HG03064 (cell line): ENCODE data around the gene FAM184A.
A peak's percentile ranks its signal among the peaks of the same experiment; 100 is the strongest.

Experiments used
- ATAC-seq: cut with Tn5 transposase; IDR thresholded peaks from one replicate; pipeline ENCODE4 v1.9.1; 2021; ENCODE audit warnings: low read depth; ENCODE audit not compliant: unreplicated experiment

The FAM184A gene

DNA sequence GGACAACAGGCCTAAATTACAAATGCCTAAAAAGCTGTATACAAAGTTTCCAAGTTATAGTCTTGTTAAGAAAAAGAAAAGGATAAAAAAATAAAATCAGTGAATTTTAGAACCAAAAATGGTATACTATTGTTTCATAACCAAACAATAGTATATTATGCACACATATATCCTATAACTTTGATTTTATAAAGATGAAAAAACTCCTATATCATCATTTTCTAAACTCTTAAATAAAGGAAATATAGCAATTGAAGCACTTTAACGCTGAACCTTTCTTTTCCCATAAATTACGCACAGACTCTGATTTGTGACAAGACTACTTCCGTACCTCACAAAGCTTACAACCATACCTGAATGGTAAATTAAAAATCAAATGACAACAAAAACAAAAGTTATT is 107.6 kb downstream of the FAM184A start:
- no peak for ATAC-seq

DNA sequence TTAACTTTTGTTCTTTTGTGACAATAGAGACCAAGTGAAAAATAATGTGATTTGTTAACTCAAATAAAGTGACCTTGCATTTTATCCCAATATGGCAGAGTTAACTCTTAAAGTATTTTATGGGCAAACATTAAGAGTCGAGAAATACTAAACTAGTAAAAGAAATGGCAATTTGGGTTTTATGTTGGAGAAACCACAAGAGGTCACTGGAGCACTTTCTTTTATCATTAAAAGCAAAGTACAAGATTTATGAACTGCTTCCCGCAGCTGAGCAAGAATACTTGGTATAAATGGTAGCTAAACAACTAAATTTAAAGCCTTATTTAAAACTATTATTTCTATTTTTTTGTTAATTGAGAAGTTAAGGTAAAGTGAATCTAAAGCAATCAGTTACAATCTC is 110.0 kb downstream of the FAM184A start:
- ATAC-seq: no peak

DNA sequence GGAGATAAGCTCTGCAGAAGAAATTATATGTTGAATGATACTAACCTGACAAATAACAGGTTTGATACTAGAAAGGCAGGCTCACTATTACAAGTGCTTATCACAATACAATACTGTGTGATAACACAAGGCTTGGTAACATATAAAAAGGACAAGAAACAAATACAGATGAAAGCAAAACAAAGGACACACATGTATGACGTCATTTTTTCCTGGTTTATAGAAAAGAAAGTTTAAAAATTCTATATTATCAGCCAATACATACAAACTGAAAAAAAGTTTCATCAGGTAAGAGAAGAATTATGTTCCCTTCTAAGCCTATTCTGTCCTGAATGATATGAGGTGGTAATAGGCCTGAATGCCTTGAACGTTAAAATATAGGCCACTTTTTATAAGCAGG is 111.2 kb downstream of the FAM184A start:
- no peak for ATAC-seq

DNA sequence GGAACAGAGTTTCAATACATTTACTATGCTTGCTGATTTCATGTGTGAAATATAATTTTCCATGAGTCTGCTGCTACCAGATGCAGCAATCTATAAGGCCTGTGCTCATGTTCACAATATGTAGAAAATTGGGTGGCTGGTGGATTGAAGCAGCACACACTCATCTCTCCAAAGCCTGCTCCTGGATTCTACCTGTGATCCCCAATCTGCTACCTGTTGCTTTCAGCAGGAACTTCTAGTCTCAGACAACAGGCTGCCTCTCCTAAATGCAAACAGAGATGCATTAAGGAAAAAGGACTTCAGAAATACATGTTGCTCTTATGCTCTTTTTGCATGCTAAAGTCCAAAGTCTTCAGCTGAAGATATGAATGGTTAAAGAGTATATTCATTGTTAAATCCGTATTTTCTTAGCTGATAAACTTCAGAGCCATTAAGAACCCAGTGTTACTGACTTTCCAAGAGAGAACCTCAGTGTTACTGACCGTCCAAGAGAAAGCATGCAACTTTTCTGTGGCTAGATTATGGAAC is 112.6 kb downstream of the FAM184A start:
- no peak for ATAC-seq

DNA sequence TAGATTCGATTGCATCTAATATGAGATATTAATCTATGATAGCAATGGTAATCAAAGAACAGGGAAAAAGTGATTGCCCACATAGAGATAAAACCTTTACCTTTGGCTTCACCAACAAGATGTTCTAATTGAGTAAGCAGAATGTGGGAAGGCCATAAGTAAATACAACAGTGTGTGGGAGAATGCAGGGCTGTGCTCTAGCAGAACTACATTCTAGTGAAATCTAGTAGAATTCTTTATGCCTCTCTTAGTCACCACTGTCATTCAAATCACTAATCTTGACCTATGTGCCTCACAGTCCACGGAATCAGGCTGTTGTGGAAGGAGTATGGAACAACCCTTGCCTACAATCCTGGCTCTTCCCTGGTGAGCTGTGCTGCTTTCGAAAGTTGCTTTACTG is 113.1 kb downstream of the FAM184A start:
- no peak for ATAC-seq

DNA sequence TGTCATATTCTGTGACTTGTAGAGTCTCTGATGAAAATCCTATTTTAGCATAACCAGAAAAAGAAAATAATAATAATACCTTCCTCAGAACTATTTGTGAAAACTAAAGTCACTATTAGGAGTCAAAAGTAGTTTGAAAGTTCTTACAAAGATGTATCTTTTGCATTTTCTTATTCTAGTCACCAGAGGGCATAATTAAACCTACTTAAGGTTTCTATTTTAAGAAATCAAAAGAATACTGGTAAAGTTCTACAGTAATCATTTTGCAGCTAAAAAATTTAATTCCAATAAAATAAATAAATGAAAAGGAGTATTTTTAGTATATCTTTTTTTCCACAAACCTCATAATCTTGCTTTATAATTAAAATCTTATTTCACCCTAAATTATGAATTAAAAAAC is 115.5 kb downstream of the FAM184A start:
- no peak for ATAC-seq

DNA sequence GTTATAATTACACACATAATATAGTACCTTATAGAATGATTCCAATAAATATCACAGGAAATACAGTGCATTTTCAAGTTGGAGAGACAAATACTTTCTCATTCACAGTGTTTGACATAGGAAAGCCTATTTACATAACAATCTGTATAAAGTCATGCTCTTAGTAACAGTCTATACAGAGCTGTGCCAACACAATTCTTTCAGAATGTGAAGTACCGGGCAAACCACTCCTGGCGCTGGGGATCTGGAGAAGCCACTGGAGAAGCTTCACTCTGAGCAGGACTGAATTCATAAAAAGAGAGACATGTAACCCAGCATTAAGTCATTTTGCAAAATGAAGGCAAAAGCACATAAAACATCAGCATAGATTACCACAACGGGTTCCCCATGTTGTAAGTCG is 118.6 kb downstream of the FAM184A start:
- no peak for ATAC-seq

DNA sequence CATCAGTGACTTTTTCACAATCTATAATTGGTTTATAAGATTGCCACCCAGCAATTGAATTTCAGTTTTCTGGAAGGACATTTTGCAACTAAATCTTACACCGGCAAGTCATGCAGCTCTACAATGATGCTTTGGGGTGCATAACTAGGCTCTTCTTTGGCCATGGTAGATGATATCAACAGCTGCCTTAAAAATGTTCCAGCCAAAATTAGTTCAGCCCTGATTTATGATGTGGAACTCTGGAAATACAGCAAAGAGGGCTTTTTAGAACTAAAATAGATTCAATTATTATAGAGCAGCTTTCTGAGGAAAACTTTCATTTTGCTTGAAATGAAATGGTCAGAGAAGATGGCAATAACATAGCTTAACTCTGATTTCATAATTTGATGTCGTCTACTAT is 125.1 kb downstream of the FAM184A start:
- ATAC-seq: no peak

DNA sequence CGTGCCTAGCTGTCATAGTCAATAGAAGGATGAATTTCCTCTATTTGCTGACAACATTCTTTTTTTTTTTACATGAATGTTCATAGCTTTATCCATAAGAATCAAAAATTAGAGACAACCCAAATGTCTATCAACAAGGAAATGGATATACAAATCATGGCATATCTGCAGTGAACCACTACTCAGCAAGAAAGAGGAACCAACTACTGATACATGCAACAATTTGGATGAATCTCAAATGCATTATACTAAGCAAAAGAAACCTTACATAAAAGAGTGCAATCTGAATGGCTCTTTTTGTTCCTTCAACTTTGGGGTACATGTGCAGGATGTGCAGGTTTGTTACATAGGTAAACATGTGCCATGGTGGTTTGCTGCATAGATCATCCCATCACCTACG is 125.8 kb downstream of the FAM184A start:
- ATAC-seq: no peak

DNA sequence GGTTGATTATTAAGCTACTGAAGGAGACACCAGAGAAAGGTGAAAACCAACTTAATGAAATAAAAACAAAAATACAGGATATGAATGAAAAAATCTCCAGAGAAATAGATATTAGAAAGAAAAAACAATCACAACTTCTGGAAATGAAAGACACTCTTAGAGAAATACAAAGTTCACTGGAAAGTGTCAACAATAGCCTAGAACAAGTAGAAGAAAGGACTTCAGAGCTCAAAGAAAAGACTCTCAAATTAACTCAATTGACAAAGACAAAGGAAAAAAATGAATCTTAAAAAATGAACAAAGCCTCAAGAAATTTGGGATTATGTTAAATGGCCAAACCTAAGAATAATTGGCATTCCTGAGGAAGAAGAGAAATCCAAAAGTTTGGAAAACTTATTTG is 133.2 kb downstream of the FAM184A start:
- ATAC-seq: no peak

DNA sequence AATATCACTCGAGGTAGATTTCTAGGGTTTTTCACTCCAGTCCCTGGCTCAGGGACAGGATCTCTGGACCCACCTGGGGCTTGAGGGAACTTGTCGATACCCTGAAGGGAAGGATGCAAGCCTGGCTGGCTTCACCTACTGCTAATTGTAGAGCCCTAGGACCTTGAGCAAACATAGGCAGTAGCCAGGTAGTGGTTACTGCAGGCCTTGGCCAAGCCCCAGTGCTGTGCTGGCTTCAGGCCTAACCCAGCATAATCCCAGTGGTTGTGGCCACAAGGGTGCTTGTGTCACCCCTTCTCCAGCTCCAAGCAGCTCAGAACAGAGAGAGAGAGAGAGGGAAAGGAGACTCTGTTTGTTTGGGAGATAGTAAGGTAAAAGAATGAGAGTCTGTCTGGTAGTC is 137.7 kb downstream of the FAM184A start:
- ATAC-seq: no peak

DNA sequence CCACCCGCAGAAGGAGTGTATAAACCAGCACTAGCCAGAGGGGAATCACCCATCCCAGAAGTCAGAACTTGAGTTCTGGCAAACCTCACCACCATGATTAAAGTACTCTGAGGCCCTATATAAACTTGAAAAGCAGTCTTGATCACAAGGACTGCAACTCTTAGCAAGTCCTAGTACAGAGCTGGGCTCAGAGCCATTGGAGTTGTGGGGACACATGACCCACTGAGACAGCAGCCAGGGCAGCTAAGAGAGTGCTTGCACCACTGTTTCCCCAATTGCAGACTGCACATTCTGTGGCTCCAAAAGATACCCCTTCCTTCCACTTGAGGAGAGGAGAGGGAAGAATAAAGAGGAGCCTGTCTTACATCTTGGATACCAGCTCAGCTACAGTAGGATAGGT is 138.8 kb downstream of the FAM184A start:
- ATAC-seq: no peak

DNA sequence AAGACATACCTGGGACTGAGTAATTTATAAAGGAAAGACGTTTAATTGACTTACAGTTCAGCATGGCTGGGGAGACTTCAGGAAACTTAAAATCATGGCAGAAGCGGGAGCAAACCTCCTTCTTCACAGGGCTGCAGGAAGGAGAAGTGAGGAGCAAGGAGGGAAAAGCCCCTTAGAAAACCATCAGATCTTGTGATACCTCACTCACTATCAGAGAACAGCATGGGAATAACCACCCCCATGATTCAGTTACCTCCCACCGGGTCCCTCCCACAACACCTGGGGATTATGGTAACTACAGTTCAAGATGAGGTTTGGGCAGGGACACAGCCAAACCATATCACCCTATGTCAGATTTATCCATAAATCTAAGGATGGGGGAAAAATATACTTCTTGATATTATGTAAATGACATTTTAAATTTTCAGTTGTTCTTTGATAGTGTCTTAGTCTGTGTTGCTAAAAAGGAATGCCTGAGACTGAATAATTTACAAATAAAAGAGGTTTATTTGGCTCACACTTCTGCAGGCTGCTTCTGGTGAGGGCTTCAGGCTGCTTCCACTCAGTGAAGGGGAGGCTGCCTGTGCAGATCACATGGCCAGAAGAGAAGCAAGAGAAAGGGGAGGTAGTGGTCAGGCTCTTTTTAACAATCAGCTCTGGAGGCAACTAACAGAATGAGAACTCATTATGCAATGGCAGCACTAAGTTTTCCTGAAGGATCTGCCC is 142.3 kb downstream of the FAM184A start:
- no peak for ATAC-seq

DNA sequence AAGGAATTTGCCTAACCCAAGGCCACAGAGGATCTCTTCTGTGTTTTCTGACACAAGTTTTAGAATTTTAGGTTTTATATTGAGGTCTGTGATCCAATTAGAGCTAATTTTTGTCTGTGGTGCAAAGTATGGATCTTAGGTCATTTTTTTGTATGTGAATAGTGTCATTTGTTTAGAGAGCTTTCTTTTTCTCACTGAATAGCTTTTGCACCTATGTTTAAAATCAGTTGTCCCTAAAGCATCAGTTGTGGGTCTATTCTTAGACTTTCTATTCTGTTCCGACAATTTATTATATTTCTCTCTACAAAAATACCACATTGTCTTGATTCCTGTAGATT is 143.2 kb downstream of the FAM184A start:
- peak; percentile 3 for ATAC-seq

DNA sequence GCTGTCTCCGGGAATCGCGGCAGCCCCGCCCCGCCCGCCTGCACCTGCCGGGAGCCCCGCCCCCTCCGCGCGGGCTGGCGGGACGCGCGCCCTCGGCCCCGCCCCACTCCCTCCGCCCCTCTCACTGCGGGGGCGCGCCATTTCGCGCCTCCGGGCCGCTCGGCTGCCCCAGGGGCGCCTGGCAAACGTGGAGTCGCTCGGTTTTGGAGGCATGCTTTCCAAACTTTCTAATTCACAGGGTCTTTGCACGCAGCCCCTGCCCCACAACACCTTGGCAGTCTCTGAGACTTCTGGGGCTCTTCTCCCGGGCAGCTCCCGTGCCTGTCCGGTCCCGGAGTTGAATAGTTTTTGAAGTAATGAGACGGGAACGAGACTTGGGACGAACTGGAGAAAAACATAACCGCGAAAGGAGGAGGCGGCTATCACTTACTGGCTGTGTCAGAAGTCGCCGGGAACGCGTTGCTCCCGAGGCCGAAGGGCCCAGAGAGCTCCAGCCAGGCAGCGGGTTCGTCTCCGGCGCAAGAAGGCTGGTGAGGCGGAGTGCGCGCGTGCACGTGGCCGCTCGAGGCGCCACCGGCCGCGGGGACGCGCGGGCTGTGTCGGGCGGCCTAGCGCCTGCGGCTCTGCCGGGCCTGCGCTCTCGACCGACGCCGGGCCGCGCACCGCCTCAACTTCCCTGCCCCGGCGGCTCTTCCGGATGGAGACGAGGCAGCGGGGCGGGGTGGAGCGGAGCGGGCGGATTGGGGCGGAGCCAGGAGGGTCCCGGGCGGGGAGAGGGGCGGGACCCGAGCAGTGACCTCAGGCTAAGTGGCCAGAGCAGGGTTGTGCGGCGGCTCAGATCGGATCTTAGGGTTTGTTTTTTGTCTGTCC is 143.8 kb downstream of the FAM184A start, which contains the start of gene MCM9:
Gene MCM9, minus strand, starts transcription at position 699 of the 870 bp plus-strand sequence. CDS start 3,436 bp downstream, outside the sequence.
- peak; percentile 94 for ATAC-seq

DNA sequence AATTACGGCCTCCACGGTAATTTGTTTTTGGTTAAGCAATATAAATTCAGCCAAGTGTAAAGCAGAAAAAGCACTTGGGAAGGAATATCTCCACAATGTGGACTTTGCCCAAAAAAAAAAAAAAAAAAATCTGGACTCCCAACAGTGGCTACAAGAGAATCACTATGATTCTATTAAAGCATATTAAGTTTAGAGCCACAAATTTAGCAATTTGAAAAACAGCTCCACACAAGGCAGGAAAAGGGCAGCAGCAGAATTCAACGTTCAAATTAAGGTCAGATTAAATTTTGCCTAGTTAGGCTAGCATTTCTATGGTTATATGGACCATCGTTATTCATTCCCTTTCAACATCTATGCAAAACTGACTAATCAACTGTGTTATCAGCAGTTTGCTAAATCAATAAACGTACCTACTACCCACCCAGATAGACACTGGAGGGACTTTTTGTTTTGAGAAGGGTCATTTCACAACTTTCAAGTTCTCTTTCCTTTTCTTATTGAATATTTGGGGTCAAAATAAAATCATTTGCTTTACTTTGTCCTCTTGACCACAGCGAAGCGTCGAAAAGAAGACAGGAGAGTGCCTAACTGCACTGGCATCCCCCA is 144.5 kb downstream of the FAM184A start:
- peak; percentile 0 for ATAC-seq

DNA sequence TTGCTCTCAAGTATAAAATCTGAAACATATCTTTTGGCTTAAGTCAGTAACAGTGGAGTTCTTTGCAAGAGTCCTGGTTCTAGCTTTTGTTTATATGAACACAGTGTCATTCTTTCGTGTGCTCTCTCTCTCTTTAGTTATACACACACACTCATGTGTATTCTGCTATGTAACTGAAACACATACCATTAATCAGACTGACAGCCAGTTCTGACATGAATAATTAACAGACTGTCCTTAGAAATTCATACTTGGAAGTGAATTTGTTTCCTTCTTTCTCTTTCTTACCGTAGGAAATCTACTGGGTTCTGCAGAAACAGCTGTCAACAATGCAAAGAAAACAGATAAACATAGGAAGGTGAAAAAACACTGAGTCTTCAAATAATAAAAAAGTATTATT is 146.0 kb downstream of the FAM184A start:
- no peak for ATAC-seq

DNA sequence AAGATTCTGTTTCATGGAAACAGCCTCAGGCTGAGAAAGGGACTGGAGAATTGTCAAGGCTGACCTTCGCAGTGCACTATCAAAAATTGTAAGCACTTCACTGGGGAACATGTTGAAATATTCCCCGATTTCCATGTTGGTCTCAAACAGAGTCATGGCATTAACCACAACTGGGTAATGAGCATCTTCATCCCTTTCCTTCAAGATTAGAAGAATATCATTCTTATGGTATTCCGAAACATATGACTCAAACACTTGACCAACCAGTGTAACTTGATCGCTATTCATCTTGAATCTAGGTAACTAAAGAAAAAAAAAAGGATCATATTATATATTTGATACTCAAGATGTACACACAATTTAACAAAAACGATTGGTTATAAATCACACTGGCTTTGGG is 147.0 kb downstream of the FAM184A start:
- no peak for ATAC-seq

DNA sequence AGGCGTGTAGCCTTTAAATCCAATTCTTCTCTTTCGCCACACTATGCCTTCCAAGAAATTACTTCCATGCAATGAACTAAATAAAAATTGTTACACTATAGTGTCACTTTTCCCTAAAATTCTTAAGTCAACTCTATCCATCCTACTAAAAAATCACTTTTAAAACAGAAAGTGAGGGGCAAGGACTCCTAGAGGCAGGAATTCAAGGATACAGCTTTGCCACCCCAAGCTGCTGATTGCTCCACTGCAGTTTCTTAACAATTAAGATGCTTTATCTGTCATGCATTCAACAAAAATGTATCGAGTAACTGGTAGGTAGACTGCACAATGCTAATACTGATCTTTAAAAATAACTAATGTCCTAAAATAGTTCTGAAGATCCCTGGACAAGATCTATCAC is 147.8 kb downstream of the FAM184A start:
- no peak for ATAC-seq

DNA sequence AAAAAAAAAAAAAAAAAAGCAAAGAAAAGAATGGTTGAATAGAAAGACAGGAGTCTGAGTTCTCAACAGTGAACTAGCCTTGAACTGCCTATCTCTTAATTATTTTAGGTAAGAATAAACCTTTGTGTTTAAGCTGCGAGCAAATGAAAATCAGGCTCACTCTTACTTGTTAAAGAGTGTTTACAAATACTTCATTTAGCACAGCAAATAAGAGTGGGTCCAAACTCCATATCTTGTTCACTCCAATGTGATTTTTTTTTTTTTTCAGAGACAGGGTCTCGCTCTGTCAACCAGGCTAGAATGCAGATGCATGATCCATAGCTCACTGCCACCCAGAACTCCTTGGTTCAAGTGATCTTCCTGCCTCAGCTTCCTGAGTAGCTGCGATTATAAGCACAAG is 155.4 kb downstream of the FAM184A start:
- ATAC-seq: no peak

DNA sequence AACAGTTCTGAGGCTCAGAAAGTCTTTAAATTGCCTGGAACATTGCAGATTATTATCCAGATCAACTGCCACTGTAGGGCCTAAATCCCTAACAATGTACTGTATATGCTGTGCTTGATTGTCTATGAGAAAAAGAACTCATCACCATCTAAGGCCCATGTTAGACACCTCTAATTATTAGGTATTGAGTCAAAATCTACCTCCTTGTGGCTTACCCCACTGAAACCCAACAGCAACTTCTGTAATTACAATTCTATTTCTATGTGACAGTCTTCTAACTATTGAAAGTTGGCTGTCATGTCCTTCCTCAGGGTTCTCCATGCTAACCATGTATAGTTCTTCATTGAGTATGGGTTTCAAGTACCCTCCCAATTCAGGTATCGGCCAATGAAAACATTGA is 157.4 kb downstream of the FAM184A start:
- ATAC-seq: no peak
